Mesenchymal stem cell (in vitro differentiated cells and primary cell): ENCODE data around the gene ANKHD1.
A peak's percentile ranks its signal among the peaks of the same experiment; 100 is the strongest.

Experiments used
- DNase-seq: peaks from one replicate; pipeline ENCODE4 v3.0.0-alpha.2; 2013
- H2AFZ ChIP-seq: one replicate; pipeline ENCODE4 v1.6.1; 2013; ENCODE audit warnings: low read depth, mild to moderate bottlenecking, control low read depth, inconsistent platforms, low read length, moderate library complexity
- H2AK5ac ChIP-seq: 2 replicates; pipeline ENCODE4 v1.6.1; 2013; ENCODE audit warnings: low read length, moderate library complexity, mild to moderate bottlenecking, inconsistent platforms; ENCODE audit not compliant: severe bottlenecking
- H2BK120ac ChIP-seq: one replicate; pipeline ENCODE4 v1.6.1; 2013; ENCODE audit warnings: low read depth, mild to moderate bottlenecking, inconsistent platforms, low read length, moderate library complexity
- H2BK12ac ChIP-seq, 2 experiments: one replicate each; pipeline ENCODE4 v1.6.1; 2013; ENCODE audit warnings: inconsistent platforms in 2 of 2, low read length in 2 of 2, mild to moderate bottlenecking in 2 of 2, moderate library complexity in 2 of 2, control low read depth in 1 of 2
- H2BK15ac ChIP-seq: one replicate; pipeline ENCODE4 v1.6.1; 2013; ENCODE audit warnings: mild to moderate bottlenecking, low read depth, inconsistent platforms; ENCODE audit not compliant: poor library complexity, severe bottlenecking
- H2BK5ac ChIP-seq: 2 replicates; pipeline ENCODE4 v1.6.1; 2013; ENCODE audit warnings: low read depth, mild to moderate bottlenecking, low read length, control low read depth, inconsistent platforms; ENCODE audit not compliant: poor library complexity, severe bottlenecking
- H3K14ac ChIP-seq, 2 experiments: one replicate each; pipeline ENCODE4 v1.6.1; 2013; ENCODE audit warnings: inconsistent platforms in 2 of 2, low read length in 2 of 2, control low read depth in 1 of 2, mild to moderate bottlenecking in 1 of 2, moderate library complexity in 1 of 2
- H3K18ac ChIP-seq, 2 experiments: one replicate each; pipeline ENCODE4 v1.6.1; 2013; ENCODE audit warnings: inconsistent platforms in 2 of 2, low read length in 2 of 2, control low read depth in 1 of 2, low read depth in 1 of 2, mild to moderate bottlenecking in 1 of 2
- H3K23ac ChIP-seq, 2 experiments: one replicate each; pipeline ENCODE4 v1.6.1; 2013; ENCODE audit warnings: inconsistent platforms in 2 of 2, low read length in 2 of 2, mild to moderate bottlenecking in 2 of 2, moderate library complexity in 2 of 2, control low read depth in 1 of 2
- H3K27ac ChIP-seq: 2 replicates; pipeline ENCODE4 v1.5.1; 2013; ENCODE audit warnings: mild to moderate bottlenecking, moderate library complexity, low read length, control low read depth, inconsistent platforms; ENCODE audit not compliant: poor library complexity, severe bottlenecking
- H3K27me3 ChIP-seq, 2 experiments: 2 replicates each; pipeline versions ENCODE4 v1.6.1 to v1.7.0; 2013; ENCODE audit warnings: low read length in 2 of 2, mild to moderate bottlenecking in 2 of 2, moderate library complexity in 2 of 2, control low read depth in 1 of 2, inconsistent platforms in 1 of 2; ENCODE audit not compliant: control insufficient read depth in 1 of 2, insufficient read depth in 1 of 2
- H3K36me3 ChIP-seq, 2 experiments: 2 replicates each; pipeline versions ENCODE4 v1.6.1 to v1.7.0; 2013; ENCODE audit warnings: low read length in 2 of 2, control low read depth in 1 of 2, inconsistent platforms in 1 of 2, low read depth in 1 of 2, mild to moderate bottlenecking in 1 of 2; ENCODE audit not compliant: insufficient read depth in 2 of 2, control insufficient read depth in 1 of 2
- H3K4ac ChIP-seq, 2 experiments: one replicate each; pipeline ENCODE4 v1.6.1; 2013; ENCODE audit warnings: inconsistent platforms in 2 of 2, low read length in 2 of 2, mild to moderate bottlenecking in 2 of 2, moderate library complexity in 2 of 2, control low read depth in 1 of 2, low read depth in 1 of 2
- H3K4me1 ChIP-seq: 2 replicates; pipeline ENCODE4 v1.6.1; 2013; ENCODE audit warnings: low read depth, low read length, control low read depth; ENCODE audit not compliant: control insufficient read depth, insufficient read depth
- H3K4me2 ChIP-seq: 2 replicates; pipeline ENCODE4 v1.6.1; 2013; ENCODE audit warnings: low read length, mild to moderate bottlenecking, inconsistent platforms; ENCODE audit not compliant: poor library complexity, severe bottlenecking
- H3K4me3 ChIP-seq, 2 experiments: 2 replicates each; pipeline versions ENCODE4 v1.5.1 to v1.7.0; 2013; ENCODE audit warnings: low read length in 2 of 2, mild to moderate bottlenecking in 2 of 2, control low read depth in 1 of 2, low read depth in 1 of 2; ENCODE audit not compliant: insufficient read depth in 1 of 2
- H3K79me1 ChIP-seq: replicated peaks from 2 replicates; pipeline ENCODE4 v1.6.1; 2013; ENCODE audit warnings: mild to moderate bottlenecking, control low read depth, low read length, inconsistent platforms; ENCODE audit not compliant: poor library complexity, severe bottlenecking
- H3K9ac ChIP-seq: 2 replicates; pipeline ENCODE4 v1.7.0; 2013; ENCODE audit warnings: mild to moderate bottlenecking, low read length, moderate library complexity
- H3K9me3 ChIP-seq: 2 replicates; pipeline ENCODE4 v1.7.0; 2013; ENCODE audit warnings: mild to moderate bottlenecking, low read length; ENCODE audit not compliant: control insufficient read depth
- H4K8ac ChIP-seq: one replicate; pipeline ENCODE4 v1.6.1; 2013; ENCODE audit warnings: inconsistent platforms, mild to moderate bottlenecking, low read length, moderate library complexity
- H4K91ac ChIP-seq: one replicate; pipeline ENCODE4 v1.6.1; 2013; ENCODE audit warnings: mild to moderate bottlenecking, low read length, inconsistent platforms
- WGBS: methylation state at CpG from one replicate; pipeline ENCODE4 v1.1.7; 2013; ENCODE audit warnings: mixed read lengths; 5-methylcytosine and 5-hydroxymethylcytosine counted together

The ANKHD1 gene

DNA sequence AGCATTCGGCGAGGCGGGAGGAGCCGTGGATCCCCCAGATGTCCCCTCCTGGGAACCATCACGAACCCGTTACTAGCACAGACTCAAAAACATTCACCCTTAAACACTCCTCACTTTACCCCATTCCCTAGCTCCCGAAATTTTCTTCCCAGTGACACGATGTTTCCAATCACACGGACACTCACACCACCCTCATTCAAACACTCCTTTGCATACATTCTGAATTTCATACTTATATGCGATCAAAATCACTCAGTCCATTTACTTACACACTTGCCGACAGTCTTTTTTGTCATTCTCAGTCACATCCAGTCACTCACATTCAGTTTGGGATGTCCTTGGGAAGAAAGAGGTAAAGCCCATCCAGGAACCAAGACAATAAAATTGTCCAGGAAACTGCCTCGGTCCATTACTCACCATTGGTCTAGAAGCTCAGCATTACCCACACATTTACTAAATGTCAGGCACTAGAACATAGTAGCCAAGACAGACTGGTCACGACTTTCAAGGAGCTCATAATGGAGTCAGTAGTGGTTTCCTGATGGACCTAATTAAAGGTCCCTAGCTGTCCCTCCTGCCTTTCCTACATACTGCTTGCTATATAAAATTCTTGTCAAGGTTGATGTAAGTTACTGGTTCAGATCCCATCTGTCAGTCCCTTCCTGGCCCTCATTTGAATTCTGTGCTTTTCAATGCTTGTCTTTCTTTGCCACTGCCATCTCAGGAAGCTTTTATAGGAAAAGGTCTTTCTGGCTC, 163.6 kb downstream of the ANKHD1 start:
- Histone ChIP-seq H2BK5ac (no peak overlapping the region), H2BK15ac (no peak overlapping the region), H3K4me3 (peak overlapping the region; percentile 78 to 89), H3K36me3 (peaks cover 50 to 56% of the 10 kb centered on the region in 2 experiments), H2AK5ac (peak overlapping the region; percentile 33), H3K27me3 (no peaks in the 10 kb centered on the region), H3K27ac (peak overlapping the region; percentile 77), H3K14ac (peak overlapping the region in 1 of 2 experiments; percentile 79), H3K4ac (peak overlapping the region; percentile 29 to 93), H3K4me1 (peaks cover 29% of the 10 kb centered on the region), H2AFZ (peak overlapping the region; percentile 46), H3K9me3 (no peaks in the 10 kb centered on the region), H3K9ac (peak overlapping the region; percentile 95), H4K8ac (peak overlapping the region; percentile 66), H2BK120ac (peak overlapping the region; percentile 11), H3K18ac (peak overlapping the region; percentile 68 to 88), H4K91ac (peak overlapping the region; percentile 23), H3K4me2 (peak overlapping the region; percentile 69), H3K79me1 (peaks cover 53% of the 10 kb centered on the region), H3K23ac (no peak overlapping the region), H2BK12ac (no peak overlapping the region)
- DNase-seq = peak; percentile 62
- 13% methylated on average over 13 of the region's 13 CpGs for whole genome bisulfite sequencing

GRCh38 chr5:140565780-140566095, 164.1 kb downstream of the ANKHD1 start:
- H2AK5ac ChIP-seq = peak overlapping the region; percentile 33
- peaks cover 51% of the 10 kb centered on the region for H3K79me1 ChIP-seq
- H2BK120ac ChIP-seq = no peak overlapping the region
- H3K36me3 ChIP-seq = peaks cover 49 to 56% of the 10 kb centered on the region in 2 experiments
- H3K27me3 ChIP-seq = no peaks in the 10 kb centered on the region
- H3K18ac ChIP-seq = peak overlapping the region in 1 of 2 experiments; percentile 38
- H4K8ac ChIP-seq = no peak overlapping the region
- 86% methylated on average over 4 of the region's 4 CpGs for WGBS
- H2AFZ ChIP-seq = no peak overlapping the region
- H3K14ac ChIP-seq = no peak overlapping the region
- H2BK12ac ChIP-seq = no peak overlapping the region
- no peaks in the 10 kb centered on the region for H3K9me3 ChIP-seq
- DNase-seq = peak; percentile 65
- H4K91ac ChIP-seq = no peak overlapping the region
- no peak overlapping the region for H3K27ac ChIP-seq
- no peak overlapping the region for H2BK5ac ChIP-seq
- H3K4me3 ChIP-seq = peak overlapping the region in 1 of 2 experiments; percentile 89
- peak overlapping the region; percentile 95 for H3K9ac ChIP-seq
- peak overlapping the region; percentile 69 for H3K4me2 ChIP-seq
- H2BK15ac ChIP-seq = no peak overlapping the region
- H3K4me1 ChIP-seq = peaks cover 26% of the 10 kb centered on the region
- no peak overlapping the region for H3K4ac ChIP-seq
- no peak overlapping the region for H3K23ac ChIP-seq

DNA sequence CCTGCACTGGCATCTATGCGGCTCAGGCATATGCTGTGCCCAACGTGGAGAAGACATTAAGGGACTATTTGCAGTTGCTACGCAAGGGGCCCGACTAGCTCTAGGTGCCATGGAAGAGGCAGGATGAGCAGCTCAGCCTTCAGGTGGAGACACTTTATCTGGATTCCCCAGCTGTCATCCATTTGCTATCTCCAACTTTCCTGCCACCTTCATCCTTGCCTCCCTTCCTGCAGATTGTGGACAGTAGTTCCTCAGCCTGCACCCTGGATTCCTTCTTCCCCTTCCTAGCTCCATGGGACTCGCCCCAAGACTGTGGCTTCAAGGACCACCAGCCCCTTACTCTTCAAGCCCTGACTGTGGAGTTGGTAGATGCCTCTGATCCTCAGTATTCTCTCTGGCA, 165.0 kb downstream of the ANKHD1 start:
- Histone ChIP-seq H3K36me3 (peaks cover 40 to 50% of the 10 kb centered on the region in 2 experiments), H2BK15ac (no peak overlapping the region), H3K27me3 (no peaks in the 10 kb centered on the region), H3K4me3 (no peak overlapping the region), H3K27ac (no peak overlapping the region), H2AFZ (no peak overlapping the region), H3K4me1 (peaks cover 26% of the 10 kb centered on the region), H3K14ac (no peak overlapping the region), H3K4me2 (no peak overlapping the region), H3K9ac (peak overlapping the region; percentile 95), H3K9me3 (no peaks in the 10 kb centered on the region), H4K91ac (no peak overlapping the region), H3K23ac (no peak overlapping the region), H3K18ac (no peak overlapping the region), H3K4ac (no peak overlapping the region), H2AK5ac (no peak overlapping the region), H2BK120ac (no peak overlapping the region), H3K79me1 (peaks cover 49% of the 10 kb centered on the region), H2BK5ac (no peak overlapping the region), H4K8ac (no peak overlapping the region), H2BK12ac (no peak overlapping the region)
- WGBS = 96% methylated on average over 5 of the region's 5 CpGs
- DNase-seq = no peak

DNA sequence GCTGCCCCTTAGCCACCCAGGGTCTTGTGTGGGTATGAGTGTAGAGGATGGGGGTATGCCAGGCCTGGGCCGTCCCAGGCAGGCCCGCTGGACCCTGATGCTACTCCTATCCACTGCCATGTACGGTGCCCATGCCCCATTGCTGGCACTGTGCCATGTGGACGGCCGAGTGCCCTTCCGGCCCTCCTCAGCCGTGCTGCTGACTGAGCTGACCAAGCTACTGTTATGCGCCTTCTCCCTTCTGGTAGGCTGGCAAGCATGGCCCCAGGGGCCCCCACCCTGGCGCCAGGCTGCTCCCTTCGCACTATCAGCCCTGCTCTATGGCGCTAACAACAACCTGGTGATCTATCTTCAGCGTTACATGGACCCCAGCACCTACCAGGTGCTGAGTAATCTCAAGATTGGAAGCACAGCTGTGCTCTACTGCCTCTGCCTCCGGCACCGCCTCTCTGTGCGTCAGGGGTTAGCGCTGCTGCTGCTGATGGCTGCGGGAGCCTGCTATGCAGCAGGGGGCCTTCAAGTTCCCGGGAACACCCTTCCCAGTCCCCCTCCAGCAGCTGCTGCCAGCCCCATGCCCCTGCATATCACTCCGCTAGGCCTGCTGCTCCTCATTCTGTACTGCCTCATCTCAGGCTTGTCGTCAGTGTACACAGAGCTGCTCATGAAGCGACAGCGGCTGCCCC, 165.6 kb downstream of the ANKHD1 start:
- Histone ChIP-seq H3K4me1 (peaks cover 26% of the 10 kb centered on the region), H3K4me3 (no peak overlapping the region), H2AK5ac (no peak overlapping the region), H3K23ac (no peak overlapping the region), H3K18ac (no peak overlapping the region), H2BK15ac (peak overlapping the region; percentile 26), H2BK5ac (no peak overlapping the region), H3K36me3 (peaks cover 34 to 44% of the 10 kb centered on the region in 2 experiments), H3K4ac (no peak overlapping the region), H3K4me2 (no peak overlapping the region), H3K9ac (no peak overlapping the region), H3K14ac (no peak overlapping the region), H3K27me3 (no peaks in the 10 kb centered on the region), H2BK120ac (no peak overlapping the region), H4K91ac (no peak overlapping the region), H3K79me1 (peaks cover 46% of the 10 kb centered on the region), H2BK12ac (no peak overlapping the region), H3K9me3 (no peaks in the 10 kb centered on the region), H4K8ac (no peak overlapping the region), H2AFZ (no peak overlapping the region), H3K27ac (no peak overlapping the region)
- WGBS = 97% methylated on average over 22 of the region's 22 CpGs
- no peak for DNase-seq
